ENCODE measurements around the gene ENTPD2. TPM values are rescaled to one million over a fixed set of nuclear protein-coding genes. Genes with fewer than 3 reads are reported as not detected.

The ENTPD2 gene
- total and polyA plus RNA-seq, 2 donors (not counting 1 experiment from before 2014, with no cell fraction given): not detected

DNA sequence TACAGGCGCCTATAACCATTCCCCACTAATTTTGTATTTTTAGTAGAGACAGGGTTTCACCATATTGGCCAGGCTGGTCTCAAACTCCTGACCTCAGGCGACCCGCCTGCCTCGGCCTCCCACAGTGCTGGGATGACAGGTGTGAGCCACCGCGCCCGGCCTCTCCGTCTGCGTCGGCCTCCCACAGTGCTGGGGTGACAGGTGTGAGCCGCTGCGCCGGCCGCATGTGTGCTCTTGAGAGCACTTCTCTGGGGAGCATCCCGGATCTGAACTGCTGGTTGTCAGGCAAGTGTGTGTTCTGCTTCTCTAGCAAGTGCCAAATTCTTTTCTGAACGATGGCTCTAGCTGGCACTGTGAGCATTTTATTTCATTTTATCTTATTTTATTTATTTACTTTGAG is 3.7 kb upstream of the ENTPD2 start:
- POLR2A ChIA-PET: no interaction called here
- H3K36me3 ChIP-seq (replicated peaks in 1 of 2; ENCODE audit: control extremely low read depth in 1 of 2, control insufficient read depth in 1 of 2, extremely low read depth in 1 of 2, insufficient read depth in 2 of 2, low read length in 1 of 2): no peaks in the 10 kb centered on the region
- WGBS (ENCODE audit: insufficient coverage): 95% methylated on average over 13 of the region's 16 CpGs
- H3K4me3 ChIP-seq (ENCODE audit: control extremely low read depth in 1 of 5, extremely low read depth in 1 of 5, insufficient read depth in 1 of 5, low read depth in 2 of 5, low read length in 4 of 5): no peak overlapping the region
- H4K20me1 ChIP-seq (ENCODE audit: control insufficient read depth, insufficient read depth, low read length, poor library complexity, severe bottlenecking): no peaks in the 10 kb centered on the region
- TF ChIP-seq, protein P1, sequence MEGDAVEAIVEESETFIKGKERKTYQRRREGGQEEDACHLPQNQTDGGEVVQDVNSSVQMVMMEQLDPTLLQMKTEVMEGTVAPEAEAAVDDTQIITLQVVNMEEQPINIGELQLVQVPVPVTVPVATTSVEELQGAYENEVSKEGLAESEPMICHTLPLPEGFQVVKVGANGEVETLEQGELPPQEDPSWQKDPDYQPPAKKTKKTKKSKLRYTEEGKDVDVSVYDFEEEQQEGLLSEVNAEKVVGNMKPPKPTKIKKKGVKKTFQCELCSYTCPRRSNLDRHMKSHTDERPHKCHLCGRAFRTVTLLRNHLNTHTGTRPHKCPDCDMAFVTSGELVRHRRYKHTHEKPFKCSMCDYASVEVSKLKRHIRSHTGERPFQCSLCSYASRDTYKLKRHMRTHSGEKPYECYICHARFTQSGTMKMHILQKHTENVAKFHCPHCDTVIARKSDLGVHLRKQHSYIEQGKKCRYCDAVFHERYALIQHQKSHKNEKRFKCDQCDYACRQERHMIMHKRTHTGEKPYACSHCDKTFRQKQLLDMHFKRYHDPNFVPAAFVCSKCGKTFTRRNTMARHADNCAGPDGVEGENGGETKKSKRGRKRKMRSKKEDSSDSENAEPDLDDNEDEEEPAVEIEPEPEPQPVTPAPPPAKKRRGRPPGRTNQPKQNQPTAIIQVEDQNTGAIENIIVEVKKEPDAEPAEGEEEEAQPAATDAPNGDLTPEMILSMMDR (IDR thresholded peaks at IDR 0.05): no peak
- no peak for TF ChIP-seq EZH2 (IDR thresholded peaks at IDR 0.05; ENCODE audit: borderline replicate concordance, insufficient read depth, low read depth, low read length, poor library complexity, severe bottlenecking)
- H3K4me3 Mint-ChIP-seq: no peak overlapping the region
- H2AFZ ChIP-seq (ENCODE audit: insufficient read depth, low read depth, low read length, poor library complexity, severe bottlenecking): no peak overlapping the region
- H3K27ac ChIP-seq (ENCODE audit: low read length in 2 of 2): no peak overlapping the region
- DNase-seq (no peak), ATAC-seq (ENCODE audit: low read depth) (no peak)
- H3K4me1 Mint-ChIP-seq: peaks cover 4% of the 10 kb centered on the region
- no peaks in the 10 kb centered on the region for H3K79me2 ChIP-seq (ENCODE audit: control insufficient read depth, insufficient read depth, low read length)
- no peaks in the 10 kb centered on the region for H3K9me3 Mint-ChIP-seq (ENCODE audit: insufficient read depth)
- CTCF ChIA-PET: interaction anchor here (1.0 to 4.9 kb wide), 3 partner anchors 10 to 23 kb away, joined by 4 to 22 read pairs (median 6); partner anchors contain the start of gene NPDC1
- peaks cover 12% of the 10 kb centered on the region in 2 donors for H3K4me1 ChIP-seq (ENCODE audit: control insufficient read depth in 2 of 2, insufficient read depth in 2 of 2, low read length in 2 of 2)
- no peak overlapping the region for H3K9ac ChIP-seq (ENCODE audit: low read length)
- no peak overlapping the region for H3K4me2 ChIP-seq (replicated peaks; ENCODE audit: low read depth, low read length, poor library complexity, severe bottlenecking)
- peaks cover 4% of the 10 kb centered on the region for H3K27me3 Mint-ChIP-seq
- H3K27me3 ChIP-seq (replicated peaks in 1 of 4; ENCODE audit: control extremely low read depth in 1 of 4, control insufficient read depth in 3 of 4, insufficient read depth in 4 of 4, low read length in 3 of 4): peaks cover 0 to 18% (median 8%) of the 10 kb centered on the region in 4 experiments
- intact Hi-C loops (cut with micrococcal nuclease): no loop called here
- no peak overlapping the region for H3K27ac Mint-ChIP-seq
- H3K9me3 ChIP-seq (ENCODE audit: control extremely low read depth in 1 of 3, control insufficient read depth in 2 of 3, insufficient read depth in 1 of 3, low read length in 2 of 3): peaks cover 0 to 9% (median 0%) of the 10 kb centered on the region in 3 donors

DNA sequence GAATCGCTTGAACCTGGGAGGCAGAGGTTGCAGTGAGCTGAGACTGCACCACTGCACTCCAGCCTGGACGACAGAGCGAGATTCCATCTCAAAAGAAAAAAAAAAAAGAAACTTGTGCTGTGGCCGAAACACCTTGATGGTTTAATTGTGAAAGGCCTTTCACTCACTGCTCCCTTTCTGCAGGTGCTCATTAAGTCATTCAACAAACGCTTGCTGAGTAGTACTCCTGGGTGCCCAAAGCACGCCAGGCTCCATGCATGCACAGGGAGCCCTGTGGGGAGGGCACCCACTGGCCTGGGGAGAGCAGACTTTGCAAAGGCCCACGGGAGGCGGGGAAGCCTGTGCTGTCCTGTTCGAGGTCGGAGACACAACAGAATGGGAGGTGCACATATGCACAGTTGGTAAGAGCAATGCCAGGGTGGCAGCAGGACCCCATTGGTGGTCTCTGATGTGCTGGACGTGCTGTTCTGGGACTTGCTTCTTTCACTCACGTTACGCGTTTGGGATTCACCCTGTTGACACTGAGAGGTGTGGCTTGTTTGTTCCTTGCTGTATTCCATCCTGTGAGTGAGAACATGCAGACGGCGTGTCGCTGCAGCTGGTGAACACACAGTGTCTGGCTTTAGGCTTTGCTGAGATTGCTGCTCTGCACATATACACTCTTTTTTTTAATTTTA is 3.0 kb upstream of the ENTPD2 start:
- Histone ChIP-seq H3K36me3 (replicated peaks in 1 of 2; ENCODE audit: control extremely low read depth in 1 of 2, control insufficient read depth in 1 of 2, extremely low read depth in 1 of 2, insufficient read depth in 2 of 2, low read length in 1 of 2) (no peaks in the 10 kb centered on the region), H3K4me1 (ENCODE audit: control insufficient read depth in 2 of 2, insufficient read depth in 2 of 2, low read length in 2 of 2) (peaks cover 14 to 15% of the 10 kb centered on the region in 2 donors), H2AFZ (ENCODE audit: insufficient read depth, low read depth, low read length, poor library complexity, severe bottlenecking) (no peak overlapping the region), H3K4me2 (replicated peaks; ENCODE audit: low read depth, low read length, poor library complexity, severe bottlenecking) (no peak overlapping the region), H3K9ac (ENCODE audit: low read length) (no peak overlapping the region), H4K20me1 (ENCODE audit: control insufficient read depth, insufficient read depth, low read length, poor library complexity, severe bottlenecking) (no peaks in the 10 kb centered on the region), H3K9me3 (ENCODE audit: control extremely low read depth in 1 of 3, control insufficient read depth in 2 of 3, insufficient read depth in 1 of 3, low read length in 2 of 3) (peaks cover 0 to 13% (median 0%) of the 10 kb centered on the region in 3 donors), H3K27ac (ENCODE audit: low read length in 2 of 2) (no peak overlapping the region), H3K27me3 (replicated peaks in 1 of 4; ENCODE audit: control extremely low read depth in 1 of 4, control insufficient read depth in 3 of 4, insufficient read depth in 4 of 4, low read length in 3 of 4) (peaks cover 0 to 25% (median 11%) of the 10 kb centered on the region in 4 experiments), H3K4me3 (ENCODE audit: control extremely low read depth in 1 of 5, extremely low read depth in 1 of 5, insufficient read depth in 1 of 5, low read depth in 2 of 5, low read length in 4 of 5) (no peak overlapping the region), H3K79me2 (ENCODE audit: control insufficient read depth, insufficient read depth, low read length) (no peaks in the 10 kb centered on the region)
- ATAC-seq (ENCODE audit: low read depth) (no peak), DNase-seq (no peak)
- Mint-ChIP-seq H3K27ac (no peak overlapping the region), H3K4me1 (peaks cover 4% of the 10 kb centered on the region), H3K4me3 (no peak overlapping the region), H3K9me3 (ENCODE audit: insufficient read depth) (no peaks in the 10 kb centered on the region), H3K27me3 (peaks cover 5% of the 10 kb centered on the region)
- POLR2A ChIA-PET: no interaction called here
- intact Hi-C loops (cut with micrococcal nuclease): no loop called here
- WGBS (ENCODE audit: insufficient coverage): 96% methylated on average over 10 of the region's 17 CpGs
- CTCF ChIA-PET: interaction anchor here (0.7 to 4.9 kb wide), 5 partner anchors 9 to 268 kb away, joined by 3 to 22 read pairs (median 9); partner anchors contain the start of gene NPDC1
- no peak for TF ChIP-seq EZH2 (IDR thresholded peaks at IDR 0.05; ENCODE audit: borderline replicate concordance, insufficient read depth, low read depth, low read length, poor library complexity, severe bottlenecking)
- TF ChIP-seq, protein P1 (IDR thresholded peaks at IDR 0.05): no peak
